A172 (cell line): ENCODE data around the gene CACNA1C. TPM values are rescaled to one million over a fixed set of nuclear protein-coding genes. Genes with fewer than 3 reads are reported as not detected.
A peak's percentile ranks its signal among the peaks of the same experiment; 100 is the strongest.

Experiments
- DNase-seq: peaks from one replicate; pipeline ENCODE4 v3.0.0-alpha.2; 2015; ENCODE audit warnings: low spot score
- total RNA-seq: library from RNA; depleted of rRNA; stranded (reverse); fragments of >200 nt; shearing (Covaris generic); gene quantifications from 2 replicates; pipeline ENCODE4 v1.2.3, GENCODE V29; 2014

Gene CACNA1C
- total RNA-seq, 1 experiment from 2014 or later = 0.05 TPM

GRCh38 chr12:2341051-2341751, 288.4 kb downstream of the CACNA1C start:
- DNase-seq = no peak

- DNase-seq = peak; percentile 53
Observed at GRCh38 chr12:2341871-2342270, 289.1 kb downstream of the CACNA1C start.

- DNase-seq = no peak
Observed at GRCh38 chr12:2343681-2344080, 290.9 kb downstream of the CACNA1C start.

- no peak for DNase-seq
Observed at GRCh38 chr12:2344476-2344875, 291.7 kb downstream of the CACNA1C start.

- no peak for DNase-seq
Observed at GRCh38 chr12:2344885-2345284, 292.1 kb downstream of the CACNA1C start.

- no peak for DNase-seq
Observed at GRCh38 chr12:2345902-2346301, 293.1 kb downstream of the CACNA1C start.

GRCh38 chr12:2346416-2346815, 293.6 kb downstream of the CACNA1C start:
- no peak for DNase-seq

- DNase-seq = no peak
Observed at GRCh38 chr12:2347137-2347843, 294.5 kb downstream of the CACNA1C start.

GRCh38 chr12:2347844-2348481, 295.2 kb downstream of the CACNA1C start:
- no peak for DNase-seq

GRCh38 chr12:2348482-2348852, 295.7 kb downstream of the CACNA1C start:
- DNase-seq = no peak

- DNase-seq = no peak
Observed at GRCh38 chr12:2351161-2351560, 298.4 kb downstream of the CACNA1C start.

- no peak for DNase-seq
Observed at GRCh38 chr12:2352203-2352602, 299.4 kb downstream of the CACNA1C start.

GRCh38 chr12:2353281-2353680, 300.5 kb downstream of the CACNA1C start:
- no peak for DNase-seq

GRCh38 chr12:2353691-2354090, 300.9 kb downstream of the CACNA1C start:
- no peak for DNase-seq

- DNase-seq = no peak
Observed at GRCh38 chr12:2354151-2354991, 301.6 kb downstream of the CACNA1C start.

GRCh38 chr12:2355198-2355597, 302.4 kb downstream of the CACNA1C start:
- no peak for DNase-seq

GRCh38 chr12:2355604-2356003, 302.8 kb downstream of the CACNA1C start:
- DNase-seq = no peak

GRCh38 chr12:2356601-2357125, 303.9 kb downstream of the CACNA1C start:
- no peak for DNase-seq

GRCh38 chr12:2358986-2359658, 306.3 kb downstream of the CACNA1C start:
- peak; percentile 51 for DNase-seq

GRCh38 chr12:2359725-2360629, 307.2 kb downstream of the CACNA1C start:
- no peak for DNase-seq
